Right lobe of liver (tissue), 6 donors: ENCODE measurements around the gene TESK1. TPM values are rescaled to one million over a fixed set of nuclear protein-coding genes. Genes with fewer than 3 reads are reported as not detected.

ENCODE experiments used
- ATAC-seq, 4 donors: fragments of 200-7000 bp; cut with Tn5 transposase; one replicate each; pipeline ENCODE4 v1.9.1; 2020; ENCODE audit warnings: mild to moderate bottlenecking in 4 of 4, moderate library complexity in 4 of 4
- DNase-seq, 3 donors: peaks; one replicate each; pipeline ENCODE4 v3.0.0-alpha.2; 2020
- H3K27ac ChIP-seq, 3 donors: fragments of 200-600 bp; one replicate each; pipeline ENCODE4 v1.8.0; 2022
- H3K27me3 ChIP-seq, 2 donors: fragments of 200-600 bp; one replicate each; pipeline ENCODE4 v1.8.0; 2022
- H3K36me3 ChIP-seq, 4 donors: fragments of 200-600 bp; sonication (generic) in 1 of 4; one replicate each; pipeline versions ENCODE4 v1.5.1 to v1.8.0; 2017 to 2022; ENCODE audit warnings: control low read depth in 1 of 4
- H3K4me1 ChIP-seq, 4 donors: fragments of 200-600 bp; sonication (generic) in 1 of 4; one replicate each; pipeline versions ENCODE4 v1.5.1 to v1.8.0; 2017 to 2022; ENCODE audit warnings: control low read depth in 1 of 4
- H3K4me3 ChIP-seq, 3 donors: fragments of 200-600 bp; one replicate each; pipeline ENCODE4 v1.8.0; 2022
- H3K9me3 ChIP-seq, 4 donors: fragments of 200-600 bp; sonication (generic) in 1 of 4; one replicate each; pipeline versions ENCODE4 v1.5.1 to v1.8.0; 2017 to 2022; ENCODE audit warnings: control low read depth in 1 of 4
- POLR2A ChIP-seq: fragments of 450-650 bp; IDR thresholded peaks from one replicate; pipeline ENCODE4 v1.6.1; 2017; ENCODE audit warnings: antibody characterized with exemption, mild to moderate bottlenecking
- WGBS: methylation state at CpG from one replicate; pipeline ENCODE4 v1.1.6; 2018; ENCODE audit warnings: low coverage, low lambda C conversion rate; ENCODE audit not compliant: insufficient coverage; ENCODE audit errors: missing lambda C conversion rate; 5-methylcytosine and 5-hydroxymethylcytosine counted together
- intact Hi-C, 2 donors: fragments of 100-400 bp; cut with DNase I; formaldehyde crosslinking; loops; one replicate each; pipeline versions ENCODE4 v1.11.2 to v1.14.1; 2022
- total RNA-seq, 6 experiments: library from RNA; depleted of rRNA in 2 of 6; stranded (reverse); fragments of >200 nt in 2 of 6; fragmentation: NEBNext Ultra II Directional in 3 of 6; extraction: Animal tissue kit (Norgen Biotek cat#: 25700) in 3 of 6; gene quantifications; one replicate each; pipeline versions ENCODE4 v1.1.0 to v1.2.4, GENCODE V29; 2016 to 2023
- TF ChIP-seq, protein P1 (sequence below), 4 donors: fragments of 200-600 bp in 3 of 4; fragments of 450-650 bp in 1 of 4; IDR thresholded peaks; one replicate each; pipeline versions ENCODE4 v1.5.1 to v1.8.0; 2016 to 2022; ENCODE audit warnings: antibody characterized with exemption in 4 of 4, mild to moderate bottlenecking in 2 of 4
- donor health status: DM: no; HTN: yes; CAD: no.
- donor health status: DM: no; HTN: no; CAD: no.
- donor health status: DM: no; HTN: no; CAD: no.
- donor health status: DM: no; HTN: yes; CAD: no.
- donor health status: DM: no; HTN: yes; CAD: no.

The TESK1 gene
- total RNA-seq, 6 experiments from 2014 or later = 10.7 to 17.2 (median 13.4) TPM

GRCh38 chr9:35562895-35563780 lies 41.9 kb upstream of the TESK1 start:
- ATAC-seq (peak in 1 of 4 donors; percentile 9), DNase-seq (no peak)
- Histone ChIP-seq H3K27ac (no peak overlapping the region), H3K4me3 (no peak overlapping the region), H3K9me3 (no peaks in the 10 kb centered on the region), H3K36me3 (no peaks in the 10 kb centered on the region), H3K4me1 (no peaks in the 10 kb centered on the region), H3K27me3 (no peaks in the 10 kb centered on the region)
- intact Hi-C loops = no loop called here
- WGBS = 70% methylated on average over 10 of the region's 20 CpGs
- no peak for TF ChIP-seq POLR2A
- TF ChIP-seq, protein P1, sequence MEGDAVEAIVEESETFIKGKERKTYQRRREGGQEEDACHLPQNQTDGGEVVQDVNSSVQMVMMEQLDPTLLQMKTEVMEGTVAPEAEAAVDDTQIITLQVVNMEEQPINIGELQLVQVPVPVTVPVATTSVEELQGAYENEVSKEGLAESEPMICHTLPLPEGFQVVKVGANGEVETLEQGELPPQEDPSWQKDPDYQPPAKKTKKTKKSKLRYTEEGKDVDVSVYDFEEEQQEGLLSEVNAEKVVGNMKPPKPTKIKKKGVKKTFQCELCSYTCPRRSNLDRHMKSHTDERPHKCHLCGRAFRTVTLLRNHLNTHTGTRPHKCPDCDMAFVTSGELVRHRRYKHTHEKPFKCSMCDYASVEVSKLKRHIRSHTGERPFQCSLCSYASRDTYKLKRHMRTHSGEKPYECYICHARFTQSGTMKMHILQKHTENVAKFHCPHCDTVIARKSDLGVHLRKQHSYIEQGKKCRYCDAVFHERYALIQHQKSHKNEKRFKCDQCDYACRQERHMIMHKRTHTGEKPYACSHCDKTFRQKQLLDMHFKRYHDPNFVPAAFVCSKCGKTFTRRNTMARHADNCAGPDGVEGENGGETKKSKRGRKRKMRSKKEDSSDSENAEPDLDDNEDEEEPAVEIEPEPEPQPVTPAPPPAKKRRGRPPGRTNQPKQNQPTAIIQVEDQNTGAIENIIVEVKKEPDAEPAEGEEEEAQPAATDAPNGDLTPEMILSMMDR (IDR thresholded peaks at IDR 0.05) = no peak

GRCh38 chr9:35563791-35564197 lies 41.3 kb upstream of the TESK1 start:
- no peak overlapping the region for H3K4me3 ChIP-seq
- WGBS = 47% methylated on average over 12 of the region's 14 CpGs

GRCh38 chr9:35564658-35565061 lies 40.4 kb upstream of the TESK1 start:
- intact Hi-C loops = no loop called here
- no peak for ATAC-seq
- Histone ChIP-seq H3K4me3 (no peak overlapping the region), H3K27ac (no peak overlapping the region), H3K36me3 (no peaks in the 10 kb centered on the region), H3K27me3 (no peaks in the 10 kb centered on the region), H3K4me1 (no peaks in the 10 kb centered on the region), H3K9me3 (no peaks in the 10 kb centered on the region)
- DNase-seq = no peak
- no peak for TF ChIP-seq POLR2A
- TF ChIP-seq, protein P1 (IDR thresholded peaks at IDR 0.05) = no peak
- 95% methylated on average over 4 of the region's 7 CpGs for WGBS

More at GRCh38 chr9:35563791-35564197, 41.3 kb upstream of the TESK1 start:
- Histone ChIP-seq H3K27me3 (no peaks in the 10 kb centered on the region), H3K36me3 (no peaks in the 10 kb centered on the region), H3K27ac (no peak overlapping the region), H3K9me3 (no peaks in the 10 kb centered on the region), H3K4me1 (no peaks in the 10 kb centered on the region)
- intact Hi-C loops = no loop called here
- TF ChIP-seq, protein P1 (IDR thresholded peaks at IDR 0.05) = no peak
- ATAC-seq = peak; percentile 60 to 79 (median 69)
- no peak for DNase-seq

DNA sequence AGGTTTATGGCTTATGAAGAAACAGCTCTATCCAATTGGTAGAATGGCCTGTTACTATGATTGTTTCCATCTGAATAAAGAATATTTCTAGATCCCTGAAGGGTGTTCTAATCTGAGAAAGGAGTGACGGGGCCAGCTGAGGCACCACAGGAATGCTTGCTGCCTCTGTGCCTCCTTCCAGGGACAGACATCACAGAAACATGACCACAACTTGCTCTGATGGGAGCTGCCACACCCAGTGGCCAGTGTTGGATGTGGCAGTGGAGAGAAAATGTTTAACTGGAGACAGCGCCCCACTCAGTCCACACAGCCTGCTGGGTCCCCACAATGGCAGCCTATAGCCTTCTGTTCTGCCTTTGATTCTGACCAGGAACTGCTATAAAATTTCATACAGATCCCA lies 38.6 kb upstream of the TESK1 start:
- no peaks in the 10 kb centered on the region for H3K36me3 ChIP-seq
- no peaks in the 10 kb centered on the region for H3K9me3 ChIP-seq
- no CpG with 5 or more reads among the region's 2 CpGs for WGBS
- no peaks in the 10 kb centered on the region for H3K4me1 ChIP-seq
- no peak for DNase-seq
- intact Hi-C loops = no loop called here
- ATAC-seq = no peak
- H3K27me3 ChIP-seq = no peaks in the 10 kb centered on the region
- no peak overlapping the region for H3K4me3 ChIP-seq
- no peak overlapping the region for H3K27ac ChIP-seq
- no peak for TF ChIP-seq POLR2A
- TF ChIP-seq, protein P1 (IDR thresholded peaks at IDR 0.05) = no peak
